Measurements from ENCODE around the gene CCL15. TPM values are rescaled to one million over a fixed set of nuclear protein-coding genes. Genes with fewer than 3 reads are reported as not detected.
"Not testable (repeated sequence)": the region's sequence is repeated elsewhere in the genome, so short reads cannot be mapped to it uniquely, and the experiment has no call there.

CCL15 gene, protein sequence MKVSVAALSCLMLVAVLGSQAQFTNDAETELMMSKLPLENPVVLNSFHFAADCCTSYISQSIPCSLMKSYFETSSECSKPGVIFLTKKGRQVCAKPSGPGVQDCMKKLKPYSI
- polyA plus RNA-seq, result under 1 TPM in 1 of 3 donors, not detected in 2; 0.07 TPM

DNA sequence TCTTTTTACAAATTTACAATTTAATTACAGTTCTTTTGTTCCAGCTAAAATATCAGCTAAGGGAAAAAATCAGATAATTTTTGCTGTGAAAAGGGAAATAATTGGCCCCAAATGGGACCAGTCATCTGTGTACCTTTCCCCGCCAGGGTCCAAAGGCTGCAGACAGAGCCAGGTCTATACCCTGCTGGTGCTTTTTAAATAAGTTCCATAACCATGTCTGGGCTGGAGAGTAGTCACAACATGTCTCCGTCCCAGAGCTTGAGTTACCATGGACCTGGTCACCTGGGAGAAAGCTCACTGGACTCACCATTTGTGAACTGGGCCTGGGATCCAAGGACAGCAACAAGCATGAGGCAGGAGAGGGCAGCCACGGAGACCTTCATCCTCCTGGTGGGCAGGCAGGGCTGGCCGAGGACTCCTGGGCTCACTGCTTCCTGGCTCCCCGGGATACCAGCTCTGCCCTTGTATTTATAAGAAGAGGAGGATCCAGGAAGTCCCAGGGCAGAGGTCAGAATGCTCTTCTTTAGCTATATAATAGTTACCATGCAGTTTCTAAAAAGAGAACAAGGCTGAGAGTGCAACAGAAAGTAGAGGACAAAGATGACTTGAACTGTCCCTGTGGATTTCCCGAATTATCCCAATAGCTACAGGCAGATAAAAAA lies at the start of gene CCL15:
Gene CCL15 (minus strand): TSS at position 444 of the 662 bp plus-strand sequence. CDS start 61 bp downstream, at position 383.
- no peak within 1 kb of the TSS for H3K27ac ChIP-seq (ENCODE audit: low read depth, low read length)
- 53 to 79% (median 77%) methylated on average over 6 of the region's 6 CpGs for whole genome bisulfite sequencing, 3 donors

DNA sequence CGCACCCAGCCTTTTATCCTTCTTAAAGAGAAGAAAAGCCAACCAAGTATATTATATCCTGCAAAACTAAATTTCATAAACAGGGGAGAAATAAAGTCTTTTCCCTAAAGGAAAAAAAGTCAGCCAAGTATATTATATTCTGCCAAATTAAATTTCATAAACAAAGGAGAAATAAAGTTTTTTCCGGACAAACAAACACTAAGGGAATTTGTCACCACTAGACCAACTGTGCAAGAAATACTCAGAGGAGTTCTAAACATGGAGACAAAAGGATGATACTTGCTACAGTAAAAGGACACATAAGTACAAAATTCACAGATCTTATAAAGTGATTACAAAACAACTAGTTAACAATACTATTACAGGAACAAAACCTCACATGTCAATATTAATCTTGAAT lies 48.3 kb upstream of the CCL15 start:
- H3K27ac ChIP-seq (ENCODE audit: low read depth, low read length), result no peak overlapping the region
- 98 to 100% (median 99%) methylated on average over 2 of the region's 2 CpGs for WGBS, 3 donors

DNA sequence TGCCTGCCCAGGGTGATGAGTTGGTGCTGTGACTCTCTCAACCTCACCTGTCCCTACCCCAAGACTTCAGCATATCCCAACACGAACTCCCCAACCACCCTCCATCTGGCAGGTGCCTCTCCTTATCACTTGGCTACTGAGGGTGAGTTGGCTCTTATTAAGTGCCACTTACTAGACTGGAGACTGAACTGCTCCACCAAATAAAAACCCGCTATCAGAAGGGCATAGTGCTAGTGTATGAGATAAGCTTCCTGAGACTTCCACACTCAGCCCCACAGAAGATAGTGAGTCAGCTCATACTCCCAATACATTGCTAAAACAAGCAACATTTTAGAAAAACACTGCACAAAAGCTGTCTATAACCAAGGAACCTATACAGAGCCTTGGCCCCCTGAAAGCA lies 46.7 kb upstream of the CCL15 start:
- no peak overlapping the region for H3K27ac ChIP-seq (ENCODE audit: low read depth, low read length)
- 82 to 93% (median 84%) methylated on average over 2 of the region's 2 CpGs for WGBS, 3 donors

DNA sequence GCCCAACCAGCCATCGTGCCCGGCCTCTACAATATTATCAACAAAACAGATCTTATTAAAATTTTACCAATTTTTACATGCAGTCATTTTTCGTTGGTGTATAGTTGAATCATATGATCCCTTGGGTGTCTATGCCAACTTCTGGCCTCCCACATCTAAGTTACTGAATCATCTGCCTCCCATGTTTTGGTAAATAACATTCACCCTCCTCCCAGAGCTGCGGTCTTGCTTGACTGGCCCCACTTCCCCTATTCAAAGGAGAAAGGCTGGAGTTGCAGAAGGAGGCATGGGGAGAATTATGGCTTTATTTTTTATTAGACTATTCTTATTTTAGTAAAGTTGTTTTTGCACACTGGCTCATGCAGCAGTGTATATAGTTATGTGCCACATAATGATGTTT lies 34.9 kb upstream of the CCL15 start:
- H3K27ac ChIP-seq (ENCODE audit: low read depth, low read length), result no peak overlapping the region
- 70 to 89% (median 78%) methylated on average over 4 of the region's 4 CpGs for WGBS, 3 donors

DNA sequence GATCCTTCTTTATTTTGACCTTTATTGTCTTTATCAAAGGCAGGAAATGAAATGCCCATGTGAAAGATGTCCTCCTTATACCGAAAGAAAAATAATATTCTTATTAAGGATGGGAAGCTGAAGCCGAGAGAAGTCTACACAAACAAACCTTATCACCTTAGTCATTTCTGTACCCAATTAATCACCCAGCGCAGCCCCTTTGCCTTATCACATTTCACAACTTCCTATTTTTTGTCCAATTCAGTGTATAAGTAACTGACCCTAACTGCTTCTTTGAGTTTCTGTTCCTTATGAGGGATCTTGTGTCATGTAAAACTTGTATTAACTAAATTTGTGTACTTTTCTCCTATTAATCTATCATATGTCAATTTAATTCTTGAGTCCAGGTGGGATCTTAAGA lies 32.8 kb upstream of the CCL15 start:
- no peak overlapping the region for H3K27ac ChIP-seq (ENCODE audit: low read depth, low read length)
- WGBS, 3 donors, result 15 to 32% (median 17%) methylated on average over 3 of the region's 3 CpGs

DNA sequence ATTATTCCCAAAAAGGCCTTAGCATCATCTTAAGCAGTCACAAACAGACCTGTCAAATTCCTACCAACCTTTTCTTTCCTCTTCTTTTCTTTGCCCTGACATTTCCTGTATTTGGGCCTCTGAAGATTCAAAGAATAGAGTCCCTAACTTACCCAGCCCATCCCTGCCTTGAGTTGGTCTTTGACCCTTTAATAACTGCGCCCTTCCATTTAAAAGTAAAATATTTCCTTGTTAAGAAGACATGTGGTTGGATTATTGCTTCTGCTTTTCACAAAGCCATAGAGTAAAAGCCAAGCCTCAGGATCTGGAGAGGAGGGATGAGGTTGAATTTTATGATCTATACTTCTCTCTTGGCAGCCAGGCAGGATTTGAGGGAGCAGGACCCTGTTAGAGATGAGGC lies 29.6 kb upstream of the CCL15 start:
- WGBS, 3 donors, result 81 to 95% (median 89%) methylated on average over 1 of the region's 1 CpG
- H3K27ac ChIP-seq (ENCODE audit: low read depth, low read length), result no peak overlapping the region

DNA sequence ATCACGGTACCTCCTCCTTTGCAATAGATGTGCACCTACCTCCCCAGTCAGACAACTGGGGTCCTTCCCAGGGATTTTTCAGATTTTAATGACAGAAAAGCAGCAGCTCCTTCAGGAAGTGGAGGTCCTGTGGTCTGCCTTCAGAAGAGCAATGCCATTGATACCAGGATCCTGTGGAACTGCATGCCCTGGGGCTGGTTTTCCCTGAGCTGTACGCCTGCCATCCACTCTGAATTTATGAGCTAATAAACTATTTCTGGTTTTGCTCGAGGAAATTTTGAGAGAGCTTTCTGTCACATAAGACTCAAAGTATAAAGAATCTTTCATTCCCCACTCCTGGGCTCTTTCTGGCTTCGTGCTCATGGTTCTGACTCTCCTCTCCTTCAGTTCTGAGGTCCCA lies 26.4 kb upstream of the CCL15 start:
- 47 to 77% (median 55%) methylated on average over 4 of the region's 4 CpGs for WGBS, 3 donors
- H3K27ac ChIP-seq (ENCODE audit: low read depth, low read length), result no peak overlapping the region

DNA sequence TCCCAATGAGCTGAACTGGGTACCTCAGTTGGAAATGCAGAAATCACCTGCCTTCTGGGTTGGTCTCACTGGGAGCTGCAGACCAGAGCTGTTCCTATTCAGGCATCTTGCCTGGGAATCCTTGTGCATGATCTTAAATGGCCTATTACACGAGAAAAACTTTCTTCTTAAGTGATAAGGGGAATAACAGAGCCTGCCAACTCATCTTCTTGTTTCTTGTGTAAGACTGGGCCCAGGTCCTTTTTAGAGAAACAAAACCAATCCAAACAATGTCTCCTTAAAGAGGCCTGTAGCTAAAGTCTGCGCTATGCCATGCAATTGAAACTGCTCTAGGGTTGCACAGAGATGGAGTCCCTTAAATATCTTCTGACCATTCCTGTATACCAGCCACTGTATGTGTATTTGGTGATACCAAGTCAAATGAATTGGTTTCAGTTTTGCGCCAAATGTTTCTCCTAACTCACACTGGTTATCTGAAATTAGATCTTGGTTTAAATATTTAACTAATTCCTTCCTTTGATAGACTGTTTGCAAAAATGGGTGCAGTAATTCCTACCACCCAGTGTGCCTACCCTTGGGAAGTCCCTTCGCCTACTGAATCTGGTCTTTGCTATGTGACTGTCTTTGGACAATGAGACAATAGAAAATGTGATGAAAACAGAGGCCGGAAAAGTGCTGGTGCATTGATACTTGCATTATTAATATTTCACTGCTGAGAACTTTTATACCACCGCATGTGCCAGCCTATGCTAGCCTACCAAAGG lies 22.9 kb upstream of the CCL15 start:
- H3K27ac ChIP-seq (ENCODE audit: low read depth, low read length), result no peak overlapping the region
- WGBS, 3 donors, result 82 to 93% (median 83%) methylated on average over 6 of the region's 6 CpGs

DNA sequence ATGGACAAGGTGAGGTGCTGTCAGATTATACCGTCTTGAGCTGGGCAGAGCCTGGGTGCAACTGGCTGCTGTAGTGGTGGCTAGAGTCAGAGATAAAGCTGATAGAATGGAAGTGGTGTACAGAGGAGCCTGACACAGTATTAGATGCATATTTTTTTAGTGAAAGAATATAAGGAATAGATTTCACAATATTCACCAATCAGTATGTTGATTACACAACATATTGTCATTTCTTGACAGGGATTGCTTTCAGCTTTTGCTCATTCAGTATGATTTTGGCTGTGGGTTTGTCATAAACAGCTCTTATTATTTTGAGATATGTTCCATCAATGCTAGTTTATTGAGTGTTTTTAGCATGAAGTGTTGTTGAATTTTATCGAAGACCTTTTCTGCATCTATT lies 18.1 kb upstream of the CCL15 start:
- WGBS, 3 donors, result 80 to 95% (median 94%) methylated on average over 2 of the region's 2 CpGs
- H3K27ac ChIP-seq (ENCODE audit: low read depth, low read length), result no peak overlapping the region

DNA sequence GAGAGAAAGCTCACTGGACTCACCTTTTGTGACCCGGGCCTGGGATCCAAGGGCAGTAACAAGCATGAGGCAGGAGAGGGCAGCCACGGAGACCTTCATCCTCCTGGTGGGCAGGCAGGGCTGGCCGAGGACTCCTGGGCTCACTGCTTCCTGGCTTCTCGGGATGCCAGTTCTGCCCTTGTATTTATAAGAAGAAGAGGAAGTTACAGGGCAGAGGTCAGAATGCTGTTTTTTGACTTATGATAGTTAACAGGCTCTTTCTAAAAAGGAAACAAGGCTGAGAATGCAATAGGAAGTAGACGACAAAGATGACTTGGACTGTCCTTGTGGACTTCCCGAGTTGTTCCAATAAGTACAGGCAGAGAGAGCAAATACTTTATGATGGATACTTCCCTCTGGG lies 16.4 kb upstream of the CCL15 start, which contains the start of gene CCL23:
Gene CCL23 (minus strand): TSS at position 174 of the 400 bp plus-strand sequence. CDS start 75 bp downstream, at position 99.
- WGBS, 3 donors, result 22 to 40% (median 24%) methylated on average over 6 of the region's 6 CpGs
- H3K27ac ChIP-seq (ENCODE audit: low read depth, low read length), result no peak within 1 kb of the TSS

DNA sequence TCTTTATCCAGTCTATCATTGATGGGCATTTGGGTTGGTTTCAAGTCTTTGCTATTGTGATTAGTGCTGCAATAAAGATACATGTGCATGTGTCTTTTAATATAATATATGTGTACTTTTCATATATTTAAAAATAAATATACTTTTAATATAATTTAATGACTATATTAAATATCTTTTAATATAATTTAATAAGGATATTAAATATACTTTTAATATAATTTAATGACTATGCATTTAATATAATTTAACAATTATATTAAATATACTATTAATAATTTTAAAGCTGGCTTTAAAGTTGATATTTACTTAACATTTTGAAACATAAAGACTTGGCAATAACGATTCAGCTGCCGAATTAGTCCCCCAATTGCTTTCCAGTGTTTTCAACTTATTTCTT lies 15.2 kb upstream of the CCL15 start:
- WGBS, 3 donors, result 92 to 95% (median 94%) methylated on average over 2 of the region's 2 CpGs
- no peak overlapping the region for H3K27ac ChIP-seq (ENCODE audit: low read depth, low read length)

DNA sequence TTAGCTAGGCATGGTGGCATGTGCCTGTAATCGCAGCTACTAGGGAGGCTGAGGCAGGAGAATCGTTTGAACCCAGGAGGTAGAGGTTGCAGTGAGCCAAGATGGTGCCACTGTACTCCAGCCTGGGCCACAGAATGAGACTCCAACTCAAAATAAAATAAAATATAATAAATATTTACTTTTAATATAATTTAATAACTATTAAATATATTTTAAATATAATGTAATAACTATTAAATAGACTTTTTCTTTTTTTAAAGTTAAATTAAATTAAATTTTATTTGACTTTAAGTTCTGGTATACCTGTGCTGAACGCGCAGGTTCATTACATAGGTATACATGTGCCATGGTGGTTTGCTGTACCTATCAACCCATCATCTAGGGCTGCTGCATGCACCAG lies 14.5 kb upstream of the CCL15 start:
- not testable (repeated sequence) for H3K27ac ChIP-seq (ENCODE audit: low read depth, low read length)
- 90 to 96% (median 96%) methylated on average over 4 of the region's 4 CpGs for WGBS, 3 donors

DNA sequence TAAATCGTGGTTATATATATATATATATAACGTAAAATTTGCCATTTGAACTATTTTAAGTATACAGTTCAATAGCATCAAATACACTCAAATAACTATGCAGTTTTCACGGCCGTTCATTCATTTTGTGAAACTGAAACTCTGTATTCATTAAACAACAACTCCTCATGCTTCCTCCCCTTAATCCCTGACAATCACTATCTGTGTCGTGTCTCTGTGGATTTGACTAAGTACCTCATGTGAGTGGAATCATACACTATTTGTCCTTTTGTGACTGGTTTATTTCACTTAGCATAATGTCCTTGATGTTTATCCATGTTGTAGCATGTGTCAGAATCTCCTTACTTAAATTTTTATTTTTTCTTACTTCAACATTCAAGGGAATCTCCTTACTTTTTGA lies 13.6 kb upstream of the CCL15 start:
- whole genome bisulfite sequencing, 3 donors, result 76 to 78% (median 76%) methylated on average over 5 of the region's 5 CpGs
- H3K27ac ChIP-seq (ENCODE audit: low read depth, low read length), result no peak overlapping the region

DNA sequence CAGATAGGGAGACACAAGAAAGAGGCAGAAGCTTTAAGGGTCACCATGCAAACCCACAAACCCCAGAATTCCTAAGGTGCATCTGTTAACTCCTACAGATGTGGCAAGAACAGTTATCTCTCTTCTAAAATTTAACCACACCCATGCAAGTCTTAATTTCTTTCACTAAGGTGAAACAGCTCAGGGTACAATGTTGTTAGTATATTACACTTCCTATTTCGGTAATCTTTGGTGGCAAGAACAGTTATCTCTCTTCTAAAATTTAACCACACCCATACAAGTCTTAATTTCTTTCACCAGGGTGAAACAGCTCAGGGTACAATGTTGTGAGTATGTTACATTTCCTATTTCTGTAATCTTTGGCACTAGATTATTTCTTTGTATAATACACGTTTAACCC lies 9.8 kb upstream of the CCL15 start:
- no peak overlapping the region for H3K27ac ChIP-seq (ENCODE audit: low read depth, low read length)
- WGBS, 3 donors, result 71 to 78% (median 73%) methylated on average over 2 of the region's 2 CpGs

DNA sequence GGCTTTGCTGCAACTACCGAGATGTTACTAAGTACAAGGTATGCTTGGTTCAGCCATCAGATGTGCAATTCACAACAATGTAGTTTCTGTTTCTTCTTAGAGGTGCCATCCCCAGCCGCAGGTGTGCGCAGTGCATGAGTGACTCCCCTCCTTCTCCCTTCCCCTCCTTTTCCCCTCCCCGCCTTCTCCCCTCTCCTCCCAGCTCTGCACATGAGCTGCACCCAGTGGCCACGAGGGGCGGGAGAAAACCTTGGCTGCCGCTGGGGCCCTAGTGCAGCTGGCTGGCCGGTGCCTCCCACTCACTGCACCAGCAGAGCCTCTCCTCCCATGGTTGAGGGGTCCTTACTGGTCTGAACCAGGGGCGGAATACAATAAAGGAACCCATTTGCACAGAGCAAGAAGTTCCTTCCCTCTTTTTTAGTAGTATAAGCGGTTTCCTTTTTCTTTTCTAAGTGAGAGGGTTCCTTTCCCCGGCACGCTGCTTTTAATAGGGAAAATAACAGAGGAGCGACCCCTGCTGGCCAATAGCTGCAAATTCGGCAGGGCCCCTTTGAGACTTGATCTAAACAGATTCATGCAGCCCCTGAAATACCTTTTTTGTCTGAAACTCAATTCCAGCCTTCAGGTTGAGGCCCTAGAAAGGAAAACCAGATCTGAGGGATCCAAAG lies 7.8 kb upstream of the CCL15 start:
- 82 to 84% (median 82%) methylated on average over 14 of the region's 14 CpGs for WGBS, 3 donors
- no peak overlapping the region for H3K27ac ChIP-seq (ENCODE audit: low read depth, low read length)

DNA sequence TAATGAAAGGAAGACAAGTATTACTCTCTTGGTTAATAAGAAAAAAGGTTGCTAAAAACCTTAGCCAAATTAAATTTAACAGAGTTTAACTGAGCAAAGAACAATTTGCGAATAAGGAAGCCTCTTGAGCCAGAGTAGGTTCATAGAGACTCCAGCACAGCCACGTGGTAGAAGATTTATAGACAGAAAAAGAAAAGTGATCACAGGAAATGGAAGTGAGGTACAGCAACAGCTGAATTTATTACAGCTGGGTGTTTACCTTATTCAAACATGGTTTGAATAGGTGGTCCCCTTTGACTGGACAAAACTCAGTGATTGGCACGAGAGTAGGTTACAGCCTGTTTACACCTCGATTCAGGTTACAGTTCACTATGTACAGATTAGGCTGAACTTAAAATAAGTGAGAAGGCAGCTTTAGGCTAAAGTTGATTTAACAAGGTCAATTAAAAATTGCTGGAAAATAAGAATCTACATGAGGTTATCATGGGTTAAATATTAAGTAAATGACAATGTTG lies 3.3 kb upstream of the CCL15 start:
- no peak overlapping the region for H3K27ac ChIP-seq (ENCODE audit: low read depth, low read length)
- 26 to 63% (median 36%) methylated on average over 4 of the region's 4 CpGs for WGBS, 3 donors

DNA sequence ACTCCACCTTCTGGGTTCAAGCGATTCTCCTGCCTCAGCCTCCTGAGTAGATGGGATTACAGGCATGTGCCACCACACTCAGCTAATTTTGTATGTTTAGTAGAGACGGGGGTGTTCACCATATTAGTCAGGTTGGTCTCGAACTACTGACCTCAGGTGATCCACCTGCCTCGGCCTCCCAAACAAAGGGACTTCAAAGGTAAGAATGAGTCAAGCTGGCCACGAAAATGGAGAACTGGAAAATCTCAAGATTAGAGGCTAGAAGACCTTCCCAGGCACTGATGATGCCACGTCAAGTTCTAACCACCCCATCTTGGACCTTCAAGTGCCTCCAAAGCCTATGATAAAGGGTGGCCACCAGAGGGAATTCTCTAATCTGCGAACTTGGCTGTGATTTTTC lies 1.3 kb upstream of the CCL15 start:
- no peak overlapping the region for H3K27ac ChIP-seq (ENCODE audit: low read depth, low read length)
- 88 to 94% (median 91%) methylated on average over 7 of the region's 7 CpGs for WGBS, 3 donors

DNA sequence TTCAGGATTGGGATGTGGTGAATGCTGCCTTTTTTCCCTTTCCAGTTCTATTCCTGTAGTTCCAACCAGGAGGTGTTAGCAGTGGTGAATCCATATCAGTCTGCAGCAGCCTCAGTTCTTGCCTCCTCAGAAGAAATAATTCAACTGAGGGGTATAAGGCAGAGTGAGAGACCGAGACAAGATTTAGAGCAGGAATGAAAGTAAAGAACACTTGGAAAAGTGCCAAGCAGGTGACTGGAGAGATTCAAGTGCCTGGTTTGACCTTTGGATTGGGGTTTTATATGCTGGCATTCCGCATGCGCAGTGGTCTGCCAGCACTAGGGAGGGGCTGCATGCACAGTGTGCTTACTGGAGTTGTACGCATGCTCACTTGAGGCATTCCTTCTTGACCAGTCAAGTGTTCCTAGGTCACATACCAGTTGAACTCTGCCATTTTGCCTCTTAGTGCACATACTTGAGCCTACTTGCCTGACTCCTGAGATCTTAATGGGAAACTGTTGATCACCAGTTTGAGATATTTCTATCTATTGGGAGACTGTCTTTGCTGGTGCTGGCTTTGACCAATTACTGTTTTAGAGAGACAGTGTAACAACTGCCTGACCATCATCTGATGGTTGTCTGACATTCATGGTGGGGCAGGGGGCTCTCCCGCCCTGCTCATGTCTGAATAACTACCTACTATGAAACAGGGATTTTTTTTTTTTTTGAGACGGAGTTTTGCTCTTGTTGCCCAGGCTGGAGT lies 680 bp upstream of the CCL15 start:
- WGBS, 3 donors, result 58 to 83% (median 69%) methylated on average over 6 of the region's 6 CpGs
- H3K27ac ChIP-seq (ENCODE audit: low read depth, low read length), result no peak overlapping the region

Measured in adipose tissue (tissue), 3 donors.